Measurements from ENCODE around the gene COG3.
"Not testable (repeated sequence)": the region's sequence is repeated elsewhere in the genome, so short reads cannot be mapped to it uniquely, and the experiment has no call there.

Gene COG3

GRCh38 chr13:45464687-45465453 is at the start of gene COG3:
Gene COG3 (plus strand): TSS chr13:45464939. CDS start chr13:45465037, 98 bp downstream.
- peak; percentile 86 for DNase-seq

GRCh38 chr13:45415112-45415511 is 49.6 kb upstream of the COG3 start:
- no peak for DNase-seq

- DNase-seq: no peak
Measured at GRCh38 chr13:45416516-45417128, 48.1 kb upstream of the COG3 start.

GRCh38 chr13:45417790-45418534 is 46.8 kb upstream of the COG3 start, which contains the start of gene SLC25A30:
Gene SLC25A30 (minus strand): TSS chr13:45418373. CDS start chr13:45411425, 6,948 bp downstream.
- DNase-seq: peak; percentile 87

GRCh38 chr13:45419389-45419788 is 45.4 kb upstream of the COG3 start:
- DNase-seq: not testable (repeated sequence)

- no peak for DNase-seq
Measured at GRCh38 chr13:45419945-45420344, 44.8 kb upstream of the COG3 start.

GRCh38 chr13:45422731-45423292 is 41.9 kb upstream of the COG3 start:
- no peak for DNase-seq

- not testable (repeated sequence) for DNase-seq
Measured at GRCh38 chr13:45426056-45426841, 38.5 kb upstream of the COG3 start.

- DNase-seq: no peak
Measured at GRCh38 chr13:45432737-45433380, 31.9 kb upstream of the COG3 start.

GRCh38 chr13:45433381-45433790 is 31.4 kb upstream of the COG3 start:
- DNase-seq: no peak

- no peak for DNase-seq
Measured at GRCh38 chr13:45434556-45435371, 30.0 kb upstream of the COG3 start.

- no peak for DNase-seq
Measured at GRCh38 chr13:45436332-45436731, 28.4 kb upstream of the COG3 start.

GRCh38 chr13:45436953-45437352 is 27.8 kb upstream of the COG3 start:
- no peak for DNase-seq

GRCh38 chr13:45437947-45438346 is 26.8 kb upstream of the COG3 start:
- DNase-seq: no peak

- no peak for DNase-seq
Measured at GRCh38 chr13:45439008-45439407, 25.7 kb upstream of the COG3 start.

- no peak for DNase-seq
Measured at GRCh38 chr13:45439781-45440462, 24.8 kb upstream of the COG3 start.

GRCh38 chr13:45441633-45442032 is 23.1 kb upstream of the COG3 start:
- no peak for DNase-seq

GRCh38 chr13:45445053-45445452 is 19.7 kb upstream of the COG3 start:
- no peak for DNase-seq

GRCh38 chr13:45446181-45446580 is 18.6 kb upstream of the COG3 start:
- DNase-seq: no peak

GRCh38 chr13:45447050-45447661 is 17.6 kb upstream of the COG3 start:
- DNase-seq: no peak
